HepG2 (cell line): Measurements from ENCODE around the gene PLPP7. TPM values are rescaled to one million over a fixed set of nuclear protein-coding genes. Genes with fewer than 3 reads are reported as not detected.
"Not testable (repeated sequence)": the region's sequence is repeated elsewhere in the genome, so short reads cannot be mapped to it uniquely, and the experiment has no call there.

Source experiments
- ATAC-seq: fragments of 200-7000 bp; cut with Tn5 transposase; 3 replicates; pipeline ENCODE4 v1.9.1; 2020; ENCODE audit warnings: mild to moderate bottlenecking, moderate library complexity
- BruUV-seq: library from RNA; stranded (reverse); fragments of 400-500 nt; replicated peaks from 2 replicates; lab custom pipeline; 2021; lab: Mats Ljungman, UMichigan
- CTCF ChIA-PET: fragments of 300-600 bp; formaldehyde crosslinking; extraction: SDS; loops from one replicate; lab custom pipeline; 2021; ENCODE audit warnings: low total read pairs, inconsistent platforms, low intra/inter-chr PET ratio; lab: Yijun Ruan, JAX
- POLR2A ChIA-PET: fragments of 350-600 bp; sonication (Branson Sonifier 250); formaldehyde crosslinking; loops from one replicate; lab custom pipeline; 2020; ENCODE audit warnings: antibody characterized with exemption, inconsistent platforms; lab: Yijun Ruan, JAX
- DNase-seq: peaks from one replicate; pipeline ENCODE4 v3.0.0-alpha.2; 2015; ENCODE audit warnings: low spot score
- FAIRE-seq: peaks from 3 replicates; lab custom pipeline; 2011; peaks lifted over from hg19 to GRCh38; lab: Jason Lieb, UNC
- H2AFZ ChIP-seq: one replicate; pipeline ENCODE4 v1.6.1; 2011; ENCODE audit warnings: low read length, inconsistent platforms
- H3K27ac ChIP-seq: fragments of 300-600 bp; 3 replicates; pipeline ENCODE4 v1.8.0; 2011; ENCODE audit warnings: mixed run types, mild to moderate bottlenecking, mixed read lengths, low read length, inconsistent platforms; ENCODE audit not compliant: insufficient read depth; ENCODE audit errors: extremely low read length
- H3K27me3 ChIP-seq, 2 experiments: fragments of 200-600 bp in 1 of 2; 2 replicates in 1 of 2; 3 replicates in 1 of 2; pipeline versions ENCODE4 v1.6.0 to v1.8.0; 2011; ENCODE audit warnings: low read length in 2 of 2, mild to moderate bottlenecking in 2 of 2, moderate library complexity in 2 of 2, inconsistent platforms in 1 of 2; ENCODE audit not compliant: insufficient read depth in 2 of 2, control insufficient read depth in 1 of 2
- H3K36me3 ChIP-seq, 2 experiments: fragments of 200-600 bp in 1 of 2; replicated peaks in 1 of 2; 2 replicates in 1 of 2; 3 replicates in 1 of 2; pipeline versions ENCODE4 v1.5.1 to v1.8.0; 2011; ENCODE audit warnings: low read length in 2 of 2, inconsistent platforms in 1 of 2; ENCODE audit not compliant: insufficient read depth in 2 of 2, control insufficient read depth in 1 of 2
- H3K4me1 ChIP-seq: 2 replicates; pipeline ENCODE4 v1.5.1; 2012; ENCODE audit warnings: low read length, inconsistent platforms; ENCODE audit not compliant: insufficient read depth
- H3K4me2 ChIP-seq: 2 replicates; pipeline ENCODE4 v1.6.0; 2011; ENCODE audit warnings: low read depth, low read length, inconsistent platforms
- H3K4me3 ChIP-seq, 3 experiments: fragments of 200-600 bp in 1 of 3; sonication (generic), shearing (Covaris generic) in 1 of 3; replicated peaks in 1 of 3; 2 replicates each; pipeline ENCODE4 v1.5.1; 2011 to 2016; ENCODE audit warnings: low read length in 3 of 3, inconsistent platforms in 2 of 3, low read depth in 2 of 3, mild to moderate bottlenecking in 2 of 3, control low read depth in 1 of 3, mixed read lengths in 1 of 3; ENCODE audit not compliant: insufficient read depth in 1 of 3
- H3K79me2 ChIP-seq: one replicate; pipeline ENCODE4 v1.6.1; 2011; ENCODE audit warnings: low read length, inconsistent platforms; ENCODE audit not compliant: insufficient read depth
- H3K9ac ChIP-seq: 2 replicates; pipeline ENCODE4 v1.6.0; 2011; ENCODE audit warnings: mild to moderate bottlenecking, low read depth, low read length, inconsistent platforms; ENCODE audit not compliant: insufficient read depth
- H3K9me3 ChIP-seq: 2 replicates; pipeline ENCODE4 v1.5.1; 2012; ENCODE audit warnings: mild to moderate bottlenecking, low read length
- H4K20me1 ChIP-seq: 2 replicates; pipeline ENCODE4 v1.6.0; 2011; ENCODE audit warnings: inconsistent platforms, mild to moderate bottlenecking, low read length, moderate library complexity; ENCODE audit not compliant: insufficient read depth
- MAFF ChIP-seq: IDR thresholded peaks from 2 replicates; pipeline ENCODE4 v1.6.1; 2011; ENCODE audit warnings: low read depth, low read length, improper control_type of control experiment
- MAFK ChIP-seq, 2 experiments: IDR thresholded peaks in 1 of 2; conservative IDR thresholded peaks in 1 of 2; 2 replicates each; pipeline ENCODE4 v1.6.1; 2011; ENCODE audit warnings: improper control_type of control experiment in 2 of 2, low read length in 2 of 2
- NFKB2 ChIP-seq: sonication (generic); formaldehyde crosslinking; IDR thresholded peaks from 2 replicates; pipeline ENCODE4 v1.4.0; 2020; ENCODE audit warnings: missing genetic modification reagents, borderline replicate concordance
- XRCC5 ChIP-seq: fragments of 200-400 bp; formaldehyde crosslinking; optimal IDR thresholded peaks from 2 replicates; pipeline ENCODE3; 2017; ENCODE audit warnings: mild to moderate bottlenecking, low read length
- ZNF567 ChIP-seq: sonication (generic); formaldehyde crosslinking; IDR thresholded peaks from 2 replicates; pipeline ENCODE4 v1.8.1; 2023; ENCODE audit warnings: mild to moderate bottlenecking, missing genetic modification reagents, borderline replicate concordance
- WGBS: methylation state at CpG from one replicate; pipeline ENCODE4 v1.1.6; 2017; ENCODE audit warnings: low lambda C conversion rate; 5-methylcytosine and 5-hydroxymethylcytosine counted together
- in situ Hi-C: cut with HindIII; loops from 2 replicates; pipeline ENCODE4 v1.10.0; 2017; ENCODE audit warnings: low pct_unique_long_range_greater_than_20kb; ENCODE audit not compliant: extremely low pct_ligation_motif_present
- intact Hi-C: fragments of 100-400 bp; cut with micrococcal nuclease; formaldehyde crosslinking; loops from one replicate; pipeline ENCODE4 v1.10.0; 2022; ENCODE audit not compliant: unreplicated experiment
- polyA plus RNA-seq, 8 experiments: library from polyadenylated mRNA; depleted of rRNA in 3 of 8; stranded (reverse) in 7 of 8; unstranded in 1 of 8; fragments of >200 nt; fragmentation: Illumina TruSeq in 4 of 8; extraction: Trizol in 4 of 8; gene quantifications; 2 replicates each; pipeline versions ENCODE4 v1.2.1 to v1.2.3, GENCODE V29; 2011 to 2016; ENCODE audit warnings: low read depth in 4 of 8, missing spikeins in 1 of 8, mixed read lengths in 1 of 8; ENCODE audit not compliant: insufficient read depth in 1 of 8
- total RNA-seq, 5 experiments: library from RNA; depleted of rRNA; stranded (reverse); fragments of >200 nt; fragmentation: Illumina TruSeq; extraction: Trizol; gene quantifications; 2 replicates each; pipeline ENCODE4 v1.2.3, GENCODE V29; 2016; ENCODE audit warnings: low read depth in 1 of 5
- TF ChIP-seq, protein P1 (sequence below): sonication (generic); formaldehyde crosslinking; IDR thresholded peaks from 2 replicates; pipeline ENCODE4 v1.4.0; 2020; ENCODE audit warnings: missing genetic modification reagents, borderline replicate concordance

The PLPP7 gene
- total and polyA plus RNA-seq, 2 of the 13 experiments (the other 11 are each of a cell fraction or from before 2014, with no cell fraction given) = 0.33 to 1.2 TPM

- TF ChIP-seq, protein P1, sequence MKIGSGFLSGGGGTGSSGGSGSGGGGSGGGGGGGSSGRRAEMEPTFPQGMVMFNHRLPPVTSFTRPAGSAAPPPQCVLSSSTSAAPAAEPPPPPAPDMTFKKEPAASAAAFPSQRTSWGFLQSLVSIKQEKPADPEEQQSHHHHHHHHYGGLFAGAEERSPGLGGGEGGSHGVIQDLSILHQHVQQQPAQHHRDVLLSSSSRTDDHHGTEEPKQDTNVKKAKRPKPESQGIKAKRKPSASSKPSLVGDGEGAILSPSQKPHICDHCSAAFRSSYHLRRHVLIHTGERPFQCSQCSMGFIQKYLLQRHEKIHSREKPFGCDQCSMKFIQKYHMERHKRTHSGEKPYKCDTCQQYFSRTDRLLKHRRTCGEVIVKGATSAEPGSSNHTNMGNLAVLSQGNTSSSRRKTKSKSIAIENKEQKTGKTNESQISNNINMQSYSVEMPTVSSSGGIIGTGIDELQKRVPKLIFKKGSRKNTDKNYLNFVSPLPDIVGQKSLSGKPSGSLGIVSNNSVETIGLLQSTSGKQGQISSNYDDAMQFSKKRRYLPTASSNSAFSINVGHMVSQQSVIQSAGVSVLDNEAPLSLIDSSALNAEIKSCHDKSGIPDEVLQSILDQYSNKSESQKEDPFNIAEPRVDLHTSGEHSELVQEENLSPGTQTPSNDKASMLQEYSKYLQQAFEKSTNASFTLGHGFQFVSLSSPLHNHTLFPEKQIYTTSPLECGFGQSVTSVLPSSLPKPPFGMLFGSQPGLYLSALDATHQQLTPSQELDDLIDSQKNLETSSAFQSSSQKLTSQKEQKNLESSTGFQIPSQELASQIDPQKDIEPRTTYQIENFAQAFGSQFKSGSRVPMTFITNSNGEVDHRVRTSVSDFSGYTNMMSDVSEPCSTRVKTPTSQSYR = 0 out of 2 replicates have a peak, but pooled peaks have one; percentile 39
- TF ChIP-seq NFKB2 (CRISPR knock-in tag) (0 out of 2 replicates have a peak, but pooled peaks have one; percentile 41), ZNF567 (CRISPR knock-in tag) (peak; percentile 76; the same call in 1 of the 2 replicates), XRCC5 (peak; percentile 53)
These were observed 60.5 kb downstream of the PLPP7 start (continued) for GRCh38 chr9:131349881-131350563.

- CTCF ChIA-PET, in situ Hi-C loops, POLR2A ChIA-PET: not testable (repeated sequence)
These were observed 67.0 kb downstream of the PLPP7 start for GRCh38 chr9:131356479-131356878.

More at GRCh38 chr9:131356479-131356878, 67.0 kb downstream of the PLPP7 start:
- ATAC-seq, FAIRE-seq: not testable (repeated sequence)
- TF ChIP-seq MAFK (conservative IDR thresholded peaks at IDR 0.05 in 1 of 2, IDR thresholded peaks at IDR 0.05 in 1 of 2; ENCODE audit: low read length in 2 of 2) (peak; percentile 56 to 77), MAFF (peak; percentile 72)
- TF ChIP-seq, all 625 proteins: peak for 2; not testable (repeated sequence) for 623
- H3K27me3 ChIP-seq, H2AFZ ChIP-seq, H3K36me3 ChIP-seq, H3K4me3 ChIP-seq, H3K79me2 ChIP-seq, H3K27ac ChIP-seq, H3K4me1 ChIP-seq, H3K9ac ChIP-seq, DNase-seq, BruUV-seq, intact Hi-C loops, H4K20me1 ChIP-seq, H3K9me3 ChIP-seq, H3K4me2 ChIP-seq: not testable (repeated sequence)
- WGBS = 12% methylated on average over 5 of the region's 6 CpGs
